HUES6 (cell line): ENCODE measurements around the gene CARD14.
"Not testable (repeated sequence)": the region's sequence is repeated elsewhere in the genome, so short reads cannot be mapped to it uniquely, and the experiment has no call there.

ENCODE experiments used
- H3K27ac ChIP-seq: 2 replicates; pipeline ENCODE4 v1.7.0; 2013; ENCODE audit warnings: low read depth, mild to moderate bottlenecking, low read length, inconsistent platforms
- H3K27me3 ChIP-seq: 2 replicates; pipeline ENCODE4 v1.6.1; 2013; ENCODE audit warnings: low read length; ENCODE audit not compliant: control insufficient read depth, insufficient read depth
- H3K36me3 ChIP-seq: 2 replicates; pipeline ENCODE4 v1.6.1; 2013; ENCODE audit warnings: low read length; ENCODE audit not compliant: control insufficient read depth, insufficient read depth
- H3K4me1 ChIP-seq: 2 replicates; pipeline ENCODE4 v1.6.1; 2013; ENCODE audit warnings: low read length; ENCODE audit not compliant: control insufficient read depth, insufficient read depth
- H3K4me3 ChIP-seq: 2 replicates; pipeline ENCODE4 v1.5.1; 2013; ENCODE audit warnings: low read depth, low read length
- H3K9ac ChIP-seq: one replicate; pipeline ENCODE4 v1.6.1; 2013; ENCODE audit warnings: mild to moderate bottlenecking, low read length
- H3K9me3 ChIP-seq: 2 replicates; pipeline ENCODE4 v1.6.1; 2013; ENCODE audit warnings: low read depth, low read length; ENCODE audit not compliant: control insufficient read depth, insufficient read depth

CARD14 gene

DNA sequence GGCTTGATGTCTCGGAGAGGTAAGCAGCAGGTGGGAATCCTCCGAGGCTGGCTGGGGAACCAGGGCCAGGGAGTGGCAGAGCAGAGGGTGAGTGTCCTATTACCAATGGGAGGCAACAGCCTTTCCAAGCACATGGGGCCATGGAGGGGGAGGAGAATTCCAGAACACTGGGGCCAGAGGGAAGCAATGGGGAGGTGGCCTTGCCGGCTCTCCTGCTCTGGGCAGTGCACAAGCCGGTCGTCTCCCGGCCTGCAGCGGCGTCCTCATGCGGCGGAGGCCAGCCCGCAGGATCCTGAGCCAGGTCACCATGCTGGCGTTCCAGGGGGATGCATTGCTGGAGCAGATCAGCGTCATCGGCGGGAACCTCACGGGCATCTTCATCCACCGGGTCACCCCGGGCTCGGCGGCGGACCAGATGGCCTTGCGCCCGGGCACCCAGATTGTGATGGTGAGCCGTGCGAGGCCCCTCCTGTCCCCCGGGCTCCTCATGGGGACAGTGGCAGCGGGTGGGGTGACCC lies 28.4 kb downstream of the CARD14 start:
- Histone ChIP-seq H3K27ac (no peak overlapping the region), H3K4me1 (0 out of 2 replicates have a peak, but pooled peaks cover 12% of the 10 kb centered on the region), H3K27me3 (no peaks in the 10 kb centered on the region), H3K9me3 (peaks cover 2% of the 10 kb centered on the region; the same call in 1 of the 2 replicates), H3K9ac (no peak overlapping the region), H3K4me3 (no peak overlapping the region), H3K36me3 (no peaks in the 10 kb centered on the region)

DNA sequence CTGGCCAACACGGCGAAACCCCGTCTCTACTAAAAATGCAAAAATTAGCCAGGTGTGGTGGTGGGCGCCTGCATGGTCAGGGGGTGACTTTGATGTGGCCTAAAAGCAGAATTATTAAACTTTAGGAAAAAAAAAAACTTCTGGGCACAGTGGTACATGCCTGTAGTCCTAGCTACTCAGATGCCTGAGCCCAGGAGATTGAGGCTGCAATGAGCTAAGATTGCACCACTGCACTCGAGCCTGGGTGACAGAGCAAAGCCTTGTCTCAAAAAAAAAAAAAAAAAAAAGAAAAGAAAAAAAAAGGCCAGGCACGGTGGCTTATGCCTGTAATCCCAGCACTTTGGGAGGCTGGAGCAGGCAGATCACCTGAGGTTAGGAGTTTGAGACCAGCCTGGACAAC lies 29.5 kb downstream of the CARD14 start:
- H3K36me3 ChIP-seq, H3K9me3 ChIP-seq, H3K27ac ChIP-seq, H3K9ac ChIP-seq, H3K4me3 ChIP-seq, H3K27me3 ChIP-seq: not testable (repeated sequence)
- H3K4me1 ChIP-seq: peaks cover 16% of the 10 kb centered on the region; the same call in 1 of the 2 replicates

DNA sequence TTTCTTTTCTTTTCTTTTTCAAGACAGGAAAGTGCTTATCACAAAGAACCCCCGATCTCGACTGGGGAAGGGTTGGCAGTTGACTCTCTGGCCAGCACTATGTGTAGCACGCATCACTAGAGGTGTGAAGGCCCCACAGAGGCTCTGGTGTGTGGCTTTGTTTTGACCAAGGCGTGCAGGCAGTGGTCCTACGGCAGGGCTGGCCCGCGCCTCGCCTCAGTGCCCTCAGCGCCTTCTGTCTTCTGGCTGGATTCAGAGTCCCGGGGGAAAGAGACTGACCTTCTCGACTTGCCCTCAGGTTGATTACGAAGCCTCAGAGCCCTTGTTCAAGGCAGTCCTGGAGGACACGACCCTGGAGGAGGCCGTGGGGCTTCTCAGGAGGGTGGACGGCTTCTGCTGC lies 31.6 kb downstream of the CARD14 start:
- H3K36me3 ChIP-seq: no peaks in the 10 kb centered on the region
- H3K9ac ChIP-seq: no peak overlapping the region
- H3K4me1 ChIP-seq: peaks cover 16% of the 10 kb centered on the region; the same call in 1 of the 2 replicates
- H3K9me3 ChIP-seq: peaks cover 2% of the 10 kb centered on the region; the same call in 1 of the 2 replicates
- no peak overlapping the region for H3K4me3 ChIP-seq
- no peak overlapping the region for H3K27ac ChIP-seq
- H3K27me3 ChIP-seq: no peaks in the 10 kb centered on the region

DNA sequence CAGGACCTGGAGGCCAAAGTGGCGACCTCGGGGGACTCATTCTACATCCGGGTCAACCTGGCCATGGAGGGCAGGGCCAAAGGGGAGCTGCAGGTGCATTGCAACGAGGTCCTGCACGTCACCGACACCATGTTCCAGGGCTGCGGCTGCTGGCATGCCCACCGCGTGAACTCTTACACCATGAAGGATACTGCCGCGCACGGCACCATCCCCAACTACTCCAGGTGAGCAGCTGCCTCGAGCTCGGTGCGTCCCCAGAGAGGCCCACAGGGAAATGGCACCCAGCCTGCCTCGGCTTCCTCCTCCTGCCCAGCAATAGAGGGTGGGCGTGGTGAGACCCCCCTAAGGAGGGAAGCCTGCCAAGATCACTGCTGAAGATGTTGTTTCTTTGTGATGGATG lies 32.4 kb downstream of the CARD14 start:
- peaks cover 2% of the 10 kb centered on the region; the same call in 1 of the 2 replicates for H3K9me3 ChIP-seq
- no peak overlapping the region for H3K27ac ChIP-seq
- H3K36me3 ChIP-seq: no peaks in the 10 kb centered on the region
- H3K4me3 ChIP-seq: no peak overlapping the region
- H3K9ac ChIP-seq: no peak overlapping the region
- H3K4me1 ChIP-seq: peaks cover 16% of the 10 kb centered on the region; the same call in 1 of the 2 replicates
- no peaks in the 10 kb centered on the region for H3K27me3 ChIP-seq

DNA sequence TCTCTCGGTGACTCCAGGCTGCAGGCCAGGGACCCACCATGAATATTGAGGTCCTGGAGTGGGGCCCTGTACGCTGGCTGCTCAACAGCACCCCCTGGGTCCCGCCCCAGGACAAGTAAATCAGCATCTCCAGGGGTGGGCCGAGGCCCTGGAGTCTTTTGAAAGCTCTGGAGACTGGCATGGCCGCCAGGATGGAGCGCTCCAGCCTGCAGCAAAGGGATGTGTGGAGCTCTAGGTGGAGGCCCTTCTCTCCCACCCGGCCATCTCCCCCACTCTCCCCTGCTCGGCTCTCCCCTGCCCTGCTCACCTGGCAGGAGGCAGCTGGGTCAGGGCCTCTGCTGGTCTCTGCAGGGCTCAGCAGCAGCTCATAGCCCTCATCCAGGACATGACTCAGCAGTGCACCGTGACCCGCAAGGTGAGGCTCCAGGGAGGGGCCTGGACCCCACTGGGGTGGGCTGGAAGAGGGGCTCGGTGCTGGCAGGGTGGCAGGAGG lies 33.7 kb downstream of the CARD14 start:
- Histone ChIP-seq H3K4me3 (no peak overlapping the region), H3K27ac (no peak overlapping the region)

DNA sequence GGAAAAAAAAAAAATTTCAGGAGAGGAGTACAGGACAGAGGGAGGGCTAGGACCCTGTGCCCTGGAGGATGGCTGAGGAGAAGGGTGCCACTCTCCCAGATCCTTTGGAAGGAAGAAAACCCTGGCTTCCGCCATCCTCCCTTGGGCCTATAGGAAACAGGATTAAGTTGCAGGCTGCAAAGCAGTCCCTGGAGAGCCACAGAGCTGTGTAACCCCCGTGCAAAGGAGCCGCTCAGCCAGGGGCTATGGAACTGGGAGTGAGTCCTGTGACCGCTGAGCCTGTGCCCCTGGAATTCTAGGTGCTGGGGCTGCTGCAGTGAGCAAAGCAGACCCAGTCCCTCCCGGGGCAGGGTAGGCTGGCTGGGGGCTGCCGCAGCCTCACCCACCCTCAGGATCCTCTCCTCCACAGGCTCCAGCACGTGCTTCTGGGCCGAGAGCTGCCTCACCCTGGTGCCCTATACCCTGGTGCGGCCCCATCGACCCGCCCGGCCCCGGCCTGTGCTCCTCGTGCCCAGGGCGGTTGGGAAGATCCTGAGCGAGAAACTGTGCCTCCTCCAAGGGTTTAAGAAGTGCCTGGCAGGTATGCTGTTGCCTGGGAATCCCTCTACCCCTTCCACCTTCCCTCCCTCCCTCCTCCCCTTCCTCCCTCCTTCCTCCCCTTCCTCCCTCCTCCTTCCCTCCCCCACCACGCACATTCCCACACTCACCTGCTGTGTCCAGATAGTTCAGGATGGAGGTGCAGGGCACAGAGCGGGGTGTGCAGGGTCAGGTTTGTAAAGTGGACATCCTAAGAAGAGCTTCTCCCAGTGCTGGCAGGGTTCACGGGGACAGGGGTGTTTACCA lies 35.0 kb downstream of the CARD14 start:
- H3K9ac ChIP-seq: no peak overlapping the region
- H3K36me3 ChIP-seq: peaks cover 12% of the 10 kb centered on the region
- no peak overlapping the region for H3K27ac ChIP-seq
- H3K4me1 ChIP-seq: peaks cover 4% of the 10 kb centered on the region; the same call in 1 of the 2 replicates
- H3K27me3 ChIP-seq: no peaks in the 10 kb centered on the region
- H3K9me3 ChIP-seq: peaks cover 2% of the 10 kb centered on the region; the same call in 1 of the 2 replicates
- H3K4me3 ChIP-seq: no peak overlapping the region

More for the DNA sequence above, 33.7 kb downstream of the CARD14 start:
- Histone ChIP-seq H3K9me3 (peaks cover 2% of the 10 kb centered on the region; the same call in 1 of the 2 replicates), H3K4me1 (peaks cover 5% of the 10 kb centered on the region; the same call in 1 of the 2 replicates), H3K27me3 (no peaks in the 10 kb centered on the region), H3K9ac (no peak overlapping the region), H3K36me3 (peaks cover 4% of the 10 kb centered on the region; the same call in 1 of the 2 replicates)

DNA sequence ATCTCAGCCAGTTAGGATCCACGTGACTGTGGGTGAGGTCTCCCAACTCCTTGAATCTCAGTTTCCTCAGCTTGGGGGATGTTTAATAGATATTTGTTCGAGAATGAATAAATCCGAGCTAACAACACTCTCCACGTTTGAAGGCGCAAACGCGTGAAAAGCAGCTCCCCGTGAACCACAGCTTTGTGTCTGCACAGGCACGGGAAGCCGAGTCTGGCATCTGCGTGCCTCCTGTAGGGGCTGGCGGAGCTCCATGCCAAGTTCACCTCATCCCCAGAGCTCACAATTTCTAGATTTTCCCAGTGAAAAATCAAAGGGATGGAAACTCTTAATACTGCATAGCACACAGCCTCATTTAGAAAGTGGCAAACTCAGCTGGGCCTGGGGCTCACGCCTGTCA lies 36.0 kb downstream of the CARD14 start:
- Histone ChIP-seq H3K4me1 (peaks cover 4% of the 10 kb centered on the region; the same call in 1 of the 2 replicates), H3K36me3 (peaks cover 22% of the 10 kb centered on the region), H3K27ac (no peak overlapping the region), H3K27me3 (no peaks in the 10 kb centered on the region), H3K9me3 (peaks cover under 1% of the 10 kb centered on the region; the same call in 1 of the 2 replicates), H3K4me3 (no peak overlapping the region), H3K9ac (no peak overlapping the region)

DNA sequence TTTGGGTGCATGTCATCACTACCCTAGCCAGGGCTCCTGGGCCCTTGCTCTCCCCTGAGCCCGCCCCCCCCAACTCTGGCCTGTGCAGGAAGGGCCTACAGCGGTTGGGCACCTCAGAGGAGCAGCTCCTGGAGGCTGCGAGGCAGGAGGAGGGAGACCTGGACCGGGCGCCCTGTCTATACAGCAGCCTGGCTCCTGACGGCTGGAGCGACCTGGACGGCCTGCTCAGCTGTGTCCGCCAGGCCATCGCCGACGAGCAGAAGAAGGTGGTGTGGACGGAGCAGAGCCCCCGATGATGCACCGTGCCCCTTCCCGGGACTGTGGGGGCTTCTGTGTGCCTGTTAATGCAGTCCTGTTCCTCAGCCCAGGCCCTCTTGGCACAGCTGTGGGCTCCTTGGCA lies 38.2 kb downstream of the CARD14 start:
- Histone ChIP-seq H3K4me3 (no peak overlapping the region), H3K36me3 (peaks cover 42% of the 10 kb centered on the region), H3K4me1 (peaks cover 4% of the 10 kb centered on the region; the same call in 1 of the 2 replicates), H3K27ac (no peak overlapping the region), H3K9me3 (no peaks in the 10 kb centered on the region), H3K9ac (no peak overlapping the region), H3K27me3 (no peaks in the 10 kb centered on the region)

DNA sequence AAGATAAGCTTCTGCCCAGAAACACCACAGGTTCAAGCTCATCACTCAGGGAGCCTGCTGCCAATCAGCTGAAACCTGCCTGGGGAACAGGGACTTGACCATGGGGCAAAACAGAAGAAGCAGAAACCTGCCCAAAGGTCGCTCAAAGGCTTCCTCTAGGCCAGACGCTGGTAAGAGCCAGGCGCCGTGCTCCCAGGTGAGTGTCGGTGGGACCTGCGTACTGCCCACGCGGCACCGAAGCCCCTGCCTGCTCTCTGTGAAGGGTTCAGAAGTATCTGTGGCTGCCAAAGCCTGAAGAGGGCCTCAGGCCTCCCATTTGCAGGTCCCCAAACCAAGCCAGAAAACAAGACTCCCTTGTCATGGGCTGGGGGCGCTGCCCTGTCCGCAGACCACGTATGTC lies 39.9 kb downstream of the CARD14 start:
- no peak overlapping the region for H3K27ac ChIP-seq
- H3K9me3 ChIP-seq: no peaks in the 10 kb centered on the region
- no peaks in the 10 kb centered on the region for H3K4me1 ChIP-seq
- H3K4me3 ChIP-seq: no peak overlapping the region
- H3K9ac ChIP-seq: no peak overlapping the region
- H3K36me3 ChIP-seq: peaks cover 50% of the 10 kb centered on the region
- H3K27me3 ChIP-seq: no peaks in the 10 kb centered on the region

DNA sequence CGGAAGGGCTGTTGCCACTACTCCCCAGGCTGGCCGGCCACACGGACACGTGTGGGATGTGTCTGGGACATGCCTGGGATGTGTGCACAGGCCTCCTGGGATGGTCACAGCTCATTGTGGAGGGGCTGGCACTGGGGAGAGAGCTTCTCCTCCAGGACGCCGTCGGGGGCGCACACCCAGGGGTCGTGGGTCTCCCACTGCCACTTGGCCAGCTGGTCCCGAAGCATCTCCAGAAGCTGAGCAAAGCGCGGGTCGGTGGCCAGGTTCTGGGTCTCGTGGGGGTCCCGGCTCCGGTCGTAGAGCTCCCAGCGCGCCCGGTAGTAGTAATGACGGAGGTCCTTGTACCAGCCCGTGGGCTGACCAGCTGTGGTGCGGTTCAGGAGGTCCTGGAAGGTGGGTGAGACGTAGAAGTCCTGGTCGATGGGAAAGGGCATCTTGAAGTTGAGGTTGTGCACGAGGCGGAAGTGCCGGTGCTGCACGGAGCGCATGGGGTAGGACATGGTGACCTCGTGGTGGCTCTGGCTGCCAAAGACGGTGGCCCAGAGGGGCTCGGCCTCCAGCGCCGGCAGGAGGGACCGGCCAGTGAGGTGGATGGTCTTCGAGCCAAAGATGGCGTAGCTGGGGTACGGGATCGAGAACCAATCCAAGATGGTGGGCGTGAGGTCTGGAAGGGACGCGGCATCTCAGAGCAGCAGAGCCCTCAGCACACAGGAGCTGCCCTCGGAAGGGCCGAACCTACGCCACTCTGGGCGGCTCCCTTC lies 40.7 kb downstream of the CARD14 start:
- H3K4me1 ChIP-seq: no peaks in the 10 kb centered on the region
- H3K9me3 ChIP-seq: no peaks in the 10 kb centered on the region
- peaks cover 50% of the 10 kb centered on the region for H3K36me3 ChIP-seq

More for the DNA sequence above, 40.7 kb downstream of the CARD14 start:
- H3K4me3 ChIP-seq: no peak overlapping the region
- H3K27me3 ChIP-seq: no peaks in the 10 kb centered on the region
- H3K9ac ChIP-seq: no peak overlapping the region
- no peak overlapping the region for H3K27ac ChIP-seq
